Sigmoid colon (tissue), 7 donors: ENCODE measurements around the gene DCC. TPM values are rescaled to one million over a fixed set of nuclear protein-coding genes. Genes with fewer than 3 reads are reported as not detected.

Source experiments
- DNase-seq: peaks from one replicate; pipeline ENCODE4 v3.0.0-alpha.2; 2019
- H3K27ac ChIP-seq, 4 donors: fragments of 200-600 bp; sonication (generic); one replicate each; pipeline ENCODE4 v1.5.1; 2016 to 2019; ENCODE audit warnings: mild to moderate bottlenecking in 1 of 4
- H3K27me3 ChIP-seq, 3 donors: fragments of 200-600 bp; sonication (generic); one replicate each; pipeline ENCODE4 v1.5.1; 2019; ENCODE audit warnings: mild to moderate bottlenecking in 1 of 3
- H3K36me3 ChIP-seq, 4 donors: fragments of 200-600 bp; sonication (generic); one replicate each; pipeline ENCODE4 v1.5.1; 2016 to 2019
- H3K4me1 ChIP-seq, 4 donors: fragments of 200-600 bp; sonication (generic); one replicate each; pipeline ENCODE4 v1.5.1; 2017 to 2019
- H3K4me3 ChIP-seq, 4 donors: fragments of 200-600 bp; sonication (generic); one replicate each; pipeline ENCODE4 v1.5.1; 2017 to 2019; ENCODE audit warnings: mild to moderate bottlenecking in 2 of 4, moderate library complexity in 1 of 4
- H3K9me3 ChIP-seq, 4 donors: fragments of 200-600 bp in 3 of 4; sonication (generic) in 3 of 4; one replicate each; pipeline versions ENCODE4 v1.5.1 to v1.6.1; 2013 to 2019
- EP300 ChIP-seq, 4 donors: sonication (generic); formaldehyde crosslinking; IDR thresholded peaks; one replicate each; pipeline ENCODE4 v1.6.1; 2017; ENCODE audit warnings: antibody characterized with exemption in 4 of 4
- POLR2A ChIP-seq, 2 donors: fragments of 450-650 bp; IDR thresholded peaks; one replicate each; pipeline ENCODE4 v1.6.1; 2016; ENCODE audit warnings: antibody characterized with exemption in 2 of 2, mild to moderate bottlenecking in 2 of 2, moderate library complexity in 2 of 2
- POLR2AphosphoS5 ChIP-seq, 4 donors: sonication (generic); formaldehyde crosslinking; IDR thresholded peaks; one replicate each; pipeline ENCODE4 v1.6.1; 2017; ENCODE audit warnings: antibody characterized with exemption in 4 of 4
- WGBS, 2 donors: extraction: QIAGEN DNeasy Blood & Tissue Kit; methylation state at CpG; one replicate each; pipeline ENCODE4 v1.1.7; 2013; 5-methylcytosine and 5-hydroxymethylcytosine counted together
- intact Hi-C: fragments of 100-400 bp; cut with DNase I; formaldehyde crosslinking; loops from one replicate; pipeline ENCODE4 v1.15.1; 2023
- polyA plus RNA-seq, 3 donors: library from polyadenylated mRNA; stranded (reverse); fragments of 200-250 nt; gene quantifications; one replicate each; pipeline ENCODE4 v1.2.3, GENCODE V29; 2013
- total RNA-seq, 4 donors: library from RNA; depleted of rRNA; stranded (reverse); fragments of >200 nt; gene quantifications; one replicate each; pipeline ENCODE4 v1.1.0, GENCODE V29; 2016
- TF ChIP-seq, protein P1 (sequence below), 4 experiments: fragments of 450-650 bp in 3 of 4; fragments of 200-600 bp in 1 of 4; IDR thresholded peaks; one replicate each; pipeline ENCODE4 v1.5.1; 2016 to 2019; ENCODE audit warnings: antibody characterized with exemption in 4 of 4, mild to moderate bottlenecking in 3 of 4, moderate library complexity in 2 of 4
- donor health status: healthy with polysubstance abuse.
- donor health status: Bipolar disorder and iron deficiency.
- donor health status: healthy.

DCC gene
- total and polyA plus RNA-seq, 7 donors: 0.04 to 0.83 (median 0.36) TPM; not detected in 2

DNA sequence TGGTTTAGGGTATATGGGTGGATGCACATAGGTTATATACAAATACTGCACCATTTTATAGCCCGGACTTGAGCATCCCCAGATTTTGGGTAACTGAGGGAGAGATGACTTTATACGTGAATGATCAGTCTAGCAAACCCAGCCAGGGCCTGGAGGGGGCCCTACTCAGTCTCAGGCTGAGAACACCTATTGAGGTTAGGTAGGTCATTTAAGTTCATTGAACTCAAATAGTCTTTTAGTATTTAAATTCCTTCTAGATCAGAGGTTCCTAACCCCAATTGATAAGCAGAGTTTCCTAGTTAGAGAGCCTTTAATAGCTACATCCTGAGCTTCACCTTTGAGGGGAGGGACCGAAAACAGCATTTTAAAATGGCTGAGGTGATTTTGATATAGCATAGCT lies 487.0 kb downstream of the DCC start:
- no peaks in the 10 kb centered on the region for H3K36me3 ChIP-seq
- TF ChIP-seq POLR2A (IDR thresholded peaks at IDR 0.05): no peak
- TF ChIP-seq POLR2AphosphoS5 (IDR thresholded peaks at IDR 0.05): no peak
- TF ChIP-seq, protein P1, sequence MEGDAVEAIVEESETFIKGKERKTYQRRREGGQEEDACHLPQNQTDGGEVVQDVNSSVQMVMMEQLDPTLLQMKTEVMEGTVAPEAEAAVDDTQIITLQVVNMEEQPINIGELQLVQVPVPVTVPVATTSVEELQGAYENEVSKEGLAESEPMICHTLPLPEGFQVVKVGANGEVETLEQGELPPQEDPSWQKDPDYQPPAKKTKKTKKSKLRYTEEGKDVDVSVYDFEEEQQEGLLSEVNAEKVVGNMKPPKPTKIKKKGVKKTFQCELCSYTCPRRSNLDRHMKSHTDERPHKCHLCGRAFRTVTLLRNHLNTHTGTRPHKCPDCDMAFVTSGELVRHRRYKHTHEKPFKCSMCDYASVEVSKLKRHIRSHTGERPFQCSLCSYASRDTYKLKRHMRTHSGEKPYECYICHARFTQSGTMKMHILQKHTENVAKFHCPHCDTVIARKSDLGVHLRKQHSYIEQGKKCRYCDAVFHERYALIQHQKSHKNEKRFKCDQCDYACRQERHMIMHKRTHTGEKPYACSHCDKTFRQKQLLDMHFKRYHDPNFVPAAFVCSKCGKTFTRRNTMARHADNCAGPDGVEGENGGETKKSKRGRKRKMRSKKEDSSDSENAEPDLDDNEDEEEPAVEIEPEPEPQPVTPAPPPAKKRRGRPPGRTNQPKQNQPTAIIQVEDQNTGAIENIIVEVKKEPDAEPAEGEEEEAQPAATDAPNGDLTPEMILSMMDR (IDR thresholded peaks at IDR 0.05): no peak
- no peak for TF ChIP-seq EP300 (IDR thresholded peaks at IDR 0.05)
- no peak overlapping the region for H3K27ac ChIP-seq
- no peaks in the 10 kb centered on the region for H3K27me3 ChIP-seq
- DNase-seq: no peak
- no peak overlapping the region for H3K4me3 ChIP-seq
- intact Hi-C loops: no loop called here
- 83 to 91% methylated on average over 3 of the region's 3 CpGs for WGBS, 2 donors
- H3K4me1 ChIP-seq: peaks cover 0 to 25% (median 22%) of the 10 kb centered on the region in 4 donors
- no peaks in the 10 kb centered on the region for H3K9me3 ChIP-seq

DNA sequence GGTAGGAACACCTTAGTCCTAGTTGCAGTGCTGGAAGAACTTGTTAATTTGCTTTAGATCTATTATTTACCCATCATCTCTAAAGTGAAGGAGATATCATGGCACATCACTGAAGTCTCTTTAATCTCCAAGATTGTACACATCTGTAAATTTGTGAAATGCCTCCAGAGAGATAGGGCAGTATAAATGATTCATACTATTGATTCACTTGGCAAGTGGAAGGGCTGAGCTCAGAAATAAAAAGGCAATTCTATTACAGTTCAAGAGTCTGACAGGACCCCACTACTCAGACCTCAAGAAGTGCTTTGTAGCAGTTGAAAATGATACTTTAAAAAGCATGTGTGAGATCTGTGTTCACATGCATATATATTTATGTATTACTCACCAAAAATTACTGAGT lies 489.3 kb downstream of the DCC start:
- Histone ChIP-seq H3K4me3 (no peak overlapping the region), H3K27ac (no peak overlapping the region), H3K9me3 (no peaks in the 10 kb centered on the region), H3K27me3 (no peaks in the 10 kb centered on the region), H3K4me1 (peaks cover 0 to 4% (median under 1%) of the 10 kb centered on the region in 4 donors), H3K36me3 (no peaks in the 10 kb centered on the region)
- intact Hi-C loops: no loop called here
- DNase-seq: no peak
- TF ChIP-seq EP300 (IDR thresholded peaks at IDR 0.05) (no peak), POLR2A (IDR thresholded peaks at IDR 0.05) (no peak), POLR2AphosphoS5 (IDR thresholded peaks at IDR 0.05) (no peak)
- TF ChIP-seq, protein P1 (IDR thresholded peaks at IDR 0.05): no peak

DNA sequence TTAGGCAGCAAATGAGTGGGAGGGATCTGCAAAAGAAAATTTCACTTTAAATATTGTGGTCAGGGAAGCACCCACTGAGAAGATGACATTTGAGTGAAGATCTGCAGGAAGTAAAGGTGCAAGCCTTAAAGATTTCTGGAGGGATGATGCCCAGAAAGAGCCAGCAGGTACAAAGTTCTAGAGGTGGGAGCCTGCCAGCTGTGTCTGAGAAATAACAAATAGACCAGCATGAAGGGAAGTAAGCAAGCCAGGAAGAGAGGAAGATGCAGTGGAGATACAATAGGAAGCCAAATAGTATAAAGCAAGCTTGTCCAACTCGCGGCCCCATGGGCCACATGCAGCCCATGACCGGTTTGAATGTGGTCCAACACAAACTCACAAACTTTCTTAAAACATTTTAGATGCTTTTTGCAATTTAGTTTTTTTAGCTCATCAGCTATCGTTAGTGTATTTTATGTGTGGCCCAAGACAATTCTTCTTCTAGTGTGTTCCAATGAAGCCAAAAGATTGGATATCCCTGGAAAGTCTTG lies 489.9 kb downstream of the DCC start:
- DNase-seq: no peak
- H3K9me3 ChIP-seq: no peaks in the 10 kb centered on the region
- no peak overlapping the region for H3K4me3 ChIP-seq
- WGBS, 2 donors: 83 to 87% methylated on average over 4 of the region's 4 CpGs
- no peak overlapping the region for H3K27ac ChIP-seq
- TF ChIP-seq POLR2AphosphoS5 (IDR thresholded peaks at IDR 0.05) (no peak), POLR2A (IDR thresholded peaks at IDR 0.05) (no peak), EP300 (IDR thresholded peaks at IDR 0.05) (no peak)
- TF ChIP-seq, protein P1 (IDR thresholded peaks at IDR 0.05): no peak
- no peaks in the 10 kb centered on the region for H3K27me3 ChIP-seq
- no peaks in the 10 kb centered on the region for H3K36me3 ChIP-seq
- intact Hi-C loops: no loop called here
- no peaks in the 10 kb centered on the region for H3K4me1 ChIP-seq

DNA sequence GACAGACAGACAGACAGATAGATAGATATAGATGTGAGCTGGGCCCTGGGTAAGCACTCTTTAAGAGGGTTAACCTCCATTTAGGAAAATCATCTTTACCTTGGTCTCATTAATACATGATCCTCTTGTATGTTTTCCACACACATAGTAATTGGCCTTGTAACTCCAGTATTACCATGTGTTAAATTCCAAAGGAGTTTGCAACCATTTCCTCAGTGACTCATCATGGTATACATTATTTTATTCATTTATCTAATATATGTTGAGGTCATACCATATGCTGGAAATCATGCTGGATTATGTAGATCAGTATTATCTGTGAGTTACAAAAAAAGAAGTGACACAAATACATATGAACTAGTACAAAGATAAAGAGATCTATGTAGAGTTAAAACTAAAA lies 504.3 kb downstream of the DCC start:
- Histone ChIP-seq H3K9me3 (no peaks in the 10 kb centered on the region), H3K27me3 (no peaks in the 10 kb centered on the region), H3K4me3 (no peak overlapping the region), H3K27ac (no peak overlapping the region), H3K4me1 (no peaks in the 10 kb centered on the region), H3K36me3 (no peaks in the 10 kb centered on the region)
- intact Hi-C loops: no loop called here
- no peak for DNase-seq
- TF ChIP-seq POLR2AphosphoS5 (IDR thresholded peaks at IDR 0.05) (no peak), POLR2A (IDR thresholded peaks at IDR 0.05) (no peak), EP300 (IDR thresholded peaks at IDR 0.05) (no peak)
- TF ChIP-seq, protein P1 (IDR thresholded peaks at IDR 0.05): no peak

DNA sequence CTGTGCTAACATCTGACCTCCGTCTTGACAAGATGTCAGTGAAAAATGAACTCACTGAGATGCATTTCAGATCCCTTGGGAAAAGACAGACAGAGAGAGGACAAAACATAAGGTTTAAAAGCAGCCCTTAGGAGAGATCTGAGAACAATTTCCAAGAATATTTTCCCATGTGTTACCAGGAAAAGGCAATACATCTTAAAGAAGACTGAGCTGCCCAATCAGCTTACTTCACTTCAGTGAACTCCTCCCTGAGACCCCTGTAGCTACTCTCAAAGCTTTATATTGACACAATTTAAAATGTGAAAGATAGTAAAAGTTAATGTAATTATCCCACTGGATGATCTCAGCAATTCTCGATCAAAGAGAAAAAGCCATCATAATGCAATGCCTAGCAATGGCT lies 505.0 kb downstream of the DCC start:
- Histone ChIP-seq H3K27ac (no peak overlapping the region), H3K36me3 (no peaks in the 10 kb centered on the region), H3K9me3 (no peaks in the 10 kb centered on the region), H3K4me3 (no peak overlapping the region), H3K4me1 (no peaks in the 10 kb centered on the region), H3K27me3 (no peaks in the 10 kb centered on the region)
- intact Hi-C loops: no loop called here
- 81 to 91% methylated on average over 2 of the region's 2 CpGs for WGBS, 2 donors
- no peak for DNase-seq
- TF ChIP-seq POLR2A (IDR thresholded peaks at IDR 0.05): no peak
- TF ChIP-seq, protein P1 (IDR thresholded peaks at IDR 0.05): no peak
- TF ChIP-seq POLR2AphosphoS5 (IDR thresholded peaks at IDR 0.05): no peak
- no peak for TF ChIP-seq EP300 (IDR thresholded peaks at IDR 0.05)
